Urothelium cell line (cell line): Measurements from ENCODE around the gene JAK1.

Source experiments
- DNase-seq: peaks from one replicate; pipeline ENCODE4 v3.0.0; 2011; ENCODE audit warnings: low spot score, mixed read lengths
- FAIRE-seq: peaks from 2 replicates; lab custom pipeline; 2011; peaks lifted over from hg19 to GRCh38; lab: Jason Lieb, UNC

JAK1 gene

GRCh38 chr1:64894438-64895196, 71.7 kb downstream of the JAK1 start:
- no peak for DNase-seq
- no peak for FAIRE-seq

- DNase-seq (no peak), FAIRE-seq (no peak)
Measured at GRCh38 chr1:64893921-64894320, 72.4 kb downstream of the JAK1 start.

GRCh38 chr1:64892576-64893573, 73.5 kb downstream of the JAK1 start:
- DNase-seq (no peak), FAIRE-seq (no peak)

GRCh38 chr1:64891448-64891825, 74.9 kb downstream of the JAK1 start:
- FAIRE-seq (no peak), DNase-seq (no peak)

- no peak for DNase-seq
- FAIRE-seq, result no peak
Measured at GRCh38 chr1:64890699-64891447, 75.5 kb downstream of the JAK1 start.

- FAIRE-seq (no peak), DNase-seq (no peak)
Measured at GRCh38 chr1:64887689-64888217, 78.6 kb downstream of the JAK1 start.

GRCh38 chr1:64886877-64887276, 79.5 kb downstream of the JAK1 start:
- DNase-seq (no peak), FAIRE-seq (no peak)

GRCh38 chr1:64885648-64886047, 80.7 kb downstream of the JAK1 start:
- DNase-seq, result no peak
- FAIRE-seq, result no peak

GRCh38 chr1:64884261-64885040, 81.9 kb downstream of the JAK1 start:
- DNase-seq (no peak), FAIRE-seq (no peak)

- FAIRE-seq, result no peak
Measured at GRCh38 chr1:64882574-64883255, 83.6 kb downstream of the JAK1 start.

GRCh38 chr1:64881281-64881680, 85.1 kb downstream of the JAK1 start:
- no peak for FAIRE-seq

More at GRCh38 chr1:64882574-64883255, 83.6 kb downstream of the JAK1 start:
- DNase-seq, result no peak

GRCh38 chr1:64880449-64880848, 85.9 kb downstream of the JAK1 start:
- no peak for FAIRE-seq

More at GRCh38 chr1:64881281-64881680, 85.1 kb downstream of the JAK1 start:
- no peak for DNase-seq

GRCh38 chr1:64878931-64879611, 87.3 kb downstream of the JAK1 start:
- DNase-seq, result no peak
- no peak for FAIRE-seq

More at GRCh38 chr1:64880449-64880848, 85.9 kb downstream of the JAK1 start:
- DNase-seq, result no peak

GRCh38 chr1:64878090-64878489, 88.3 kb downstream of the JAK1 start:
- no peak for DNase-seq
- FAIRE-seq, result no peak

- FAIRE-seq, result no peak
- DNase-seq, result no peak
Measured at GRCh38 chr1:64877598-64877997, 88.8 kb downstream of the JAK1 start.

GRCh38 chr1:64877151-64877550, 89.2 kb downstream of the JAK1 start:
- DNase-seq (no peak), FAIRE-seq (no peak)

GRCh38 chr1:64875606-64876005, 90.7 kb downstream of the JAK1 start:
- FAIRE-seq (no peak), DNase-seq (no peak)

GRCh38 chr1:64875101-64875500, 91.2 kb downstream of the JAK1 start:
- DNase-seq (no peak), FAIRE-seq (no peak)

- no peak for FAIRE-seq
- DNase-seq, result no peak
Measured at GRCh38 chr1:64874666-64875065, 91.7 kb downstream of the JAK1 start.
